Sigmoid colon (tissue), 4 donors: Measurements from ENCODE around the gene HAND2.

Experiments
- EP300 ChIP-seq, 4 donors: sonication (generic); formaldehyde crosslinking; IDR thresholded peaks; one replicate each; pipeline ENCODE4 v1.6.1; 2017; ENCODE audit warnings: antibody characterized with exemption in 4 of 4
- POLR2A ChIP-seq, 2 donors: fragments of 450-650 bp; IDR thresholded peaks; one replicate each; pipeline ENCODE4 v1.6.1; 2016; ENCODE audit warnings: antibody characterized with exemption in 2 of 2, mild to moderate bottlenecking in 2 of 2, moderate library complexity in 2 of 2
- POLR2AphosphoS5 ChIP-seq, 4 donors: sonication (generic); formaldehyde crosslinking; IDR thresholded peaks; one replicate each; pipeline ENCODE4 v1.6.1; 2017; ENCODE audit warnings: antibody characterized with exemption in 4 of 4
- TF ChIP-seq, protein P1 (sequence below), 4 experiments: fragments of 450-650 bp in 3 of 4; fragments of 200-600 bp in 1 of 4; IDR thresholded peaks; one replicate each; pipeline ENCODE4 v1.5.1; 2016 to 2019; ENCODE audit warnings: antibody characterized with exemption in 4 of 4, mild to moderate bottlenecking in 3 of 4, moderate library complexity in 2 of 4

DNA sequence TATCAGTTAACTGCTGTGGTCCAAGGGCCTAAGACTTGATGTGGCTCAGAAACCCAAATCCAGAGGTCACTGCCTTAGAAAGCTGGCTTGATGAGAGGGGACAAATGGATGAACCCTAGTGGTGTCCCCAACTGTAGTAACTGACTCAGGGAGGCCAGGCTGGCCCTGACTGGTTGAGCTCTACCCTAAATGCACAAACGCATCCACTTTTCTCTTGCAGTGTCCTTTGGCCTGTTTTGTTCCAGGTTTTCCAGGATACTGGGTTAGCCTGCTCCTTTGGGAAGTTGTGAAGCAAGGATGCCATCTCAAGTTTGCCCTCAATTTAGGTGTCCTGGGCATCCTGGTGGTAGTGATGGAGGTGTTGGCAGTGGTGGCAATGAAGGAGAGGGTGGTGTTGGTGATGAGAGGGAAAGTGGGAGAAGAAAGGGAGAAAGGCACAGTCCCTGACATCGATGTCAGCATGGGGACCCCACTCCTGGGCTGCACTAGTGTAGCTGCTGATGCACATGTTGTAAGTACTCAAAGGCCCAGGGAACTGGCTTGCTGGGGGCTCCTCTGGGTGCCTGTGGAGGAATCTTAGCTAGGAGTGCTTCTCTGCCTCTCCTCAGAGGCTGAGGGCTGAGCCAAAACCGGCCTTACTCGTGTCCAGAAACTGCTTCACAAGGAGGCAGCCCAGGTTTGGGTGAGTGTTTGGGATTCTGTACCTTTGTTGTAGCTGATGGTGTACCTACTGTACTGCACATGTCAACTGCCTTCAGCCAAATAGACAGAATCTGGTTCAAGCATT lies 2.9 kb upstream of the HAND2 start:
- TF ChIP-seq, protein P1, sequence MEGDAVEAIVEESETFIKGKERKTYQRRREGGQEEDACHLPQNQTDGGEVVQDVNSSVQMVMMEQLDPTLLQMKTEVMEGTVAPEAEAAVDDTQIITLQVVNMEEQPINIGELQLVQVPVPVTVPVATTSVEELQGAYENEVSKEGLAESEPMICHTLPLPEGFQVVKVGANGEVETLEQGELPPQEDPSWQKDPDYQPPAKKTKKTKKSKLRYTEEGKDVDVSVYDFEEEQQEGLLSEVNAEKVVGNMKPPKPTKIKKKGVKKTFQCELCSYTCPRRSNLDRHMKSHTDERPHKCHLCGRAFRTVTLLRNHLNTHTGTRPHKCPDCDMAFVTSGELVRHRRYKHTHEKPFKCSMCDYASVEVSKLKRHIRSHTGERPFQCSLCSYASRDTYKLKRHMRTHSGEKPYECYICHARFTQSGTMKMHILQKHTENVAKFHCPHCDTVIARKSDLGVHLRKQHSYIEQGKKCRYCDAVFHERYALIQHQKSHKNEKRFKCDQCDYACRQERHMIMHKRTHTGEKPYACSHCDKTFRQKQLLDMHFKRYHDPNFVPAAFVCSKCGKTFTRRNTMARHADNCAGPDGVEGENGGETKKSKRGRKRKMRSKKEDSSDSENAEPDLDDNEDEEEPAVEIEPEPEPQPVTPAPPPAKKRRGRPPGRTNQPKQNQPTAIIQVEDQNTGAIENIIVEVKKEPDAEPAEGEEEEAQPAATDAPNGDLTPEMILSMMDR (IDR thresholded peaks at IDR 0.05), result no peak
- TF ChIP-seq POLR2A (IDR thresholded peaks at IDR 0.05) (no peak), POLR2AphosphoS5 (IDR thresholded peaks at IDR 0.05) (no peak), EP300 (IDR thresholded peaks at IDR 0.05) (no peak)
